Fibroblast of villous mesenchyme (primary cell): ENCODE measurements around the gene LMX1B. TPM values are rescaled to one million over a fixed set of nuclear protein-coding genes. Genes with fewer than 3 reads are reported as not detected.

Experiments used
- DNase-seq: peaks from one replicate; pipeline ENCODE4 v3.0.0-alpha.2; 2010; ENCODE audit warnings: low read depth
- H3K4me3 ChIP-seq: 2 replicates; pipeline ENCODE4 v1.5.1; 2011; ENCODE audit warnings: low read depth, mild to moderate bottlenecking, low read length
- CTCF ChIP-seq: IDR thresholded peaks from 2 replicates; pipeline ENCODE4 v1.5.1; 2012; ENCODE audit warnings: low read depth, mild to moderate bottlenecking, low read length; ENCODE audit not compliant: insufficient read depth
- total RNA-seq: library from RNA; depleted of rRNA; stranded (reverse); fragments of >200 nt; gene quantifications from 2 replicates; pipeline ENCODE4 v1.2.3, GENCODE V29; 2012

The LMX1B gene
- total RNA-seq, 1 donor = not detected

- DNase-seq = no peak
- TF ChIP-seq CTCF = no peak
- H3K4me3 ChIP-seq = no peak overlapping the region
These were observed 7.6 kb downstream of the LMX1B start for GRCh38 chr9:126621061-126621918.

GRCh38 chr9:126621919-126622735 lies 8.4 kb downstream of the LMX1B start:
- no peak overlapping the region for H3K4me3 ChIP-seq
- no peak for DNase-seq
- TF ChIP-seq CTCF = no peak

GRCh38 chr9:126623314-126623666 lies 9.6 kb downstream of the LMX1B start:
- no peak for DNase-seq
- no peak for TF ChIP-seq CTCF

GRCh38 chr9:126623667-126624478 lies 10.1 kb downstream of the LMX1B start:
- no peak for DNase-seq
- TF ChIP-seq CTCF = no peak
- no peak overlapping the region for H3K4me3 ChIP-seq

More at GRCh38 chr9:126623314-126623666, 9.6 kb downstream of the LMX1B start:
- no peak overlapping the region for H3K4me3 ChIP-seq

- H3K4me3 ChIP-seq = no peak overlapping the region
- TF ChIP-seq CTCF = no peak
- DNase-seq = no peak
These were observed 10.7 kb downstream of the LMX1B start for GRCh38 chr9:126624479-126624826.

- no peak for DNase-seq
- no peak overlapping the region for H3K4me3 ChIP-seq
- TF ChIP-seq CTCF = no peak
These were observed 11.2 kb downstream of the LMX1B start for GRCh38 chr9:126624912-126625311.
